Thoracic aorta (tissue), 2 donors: ENCODE data around the gene CHST7. TPM values are rescaled to one million over a fixed set of nuclear protein-coding genes. Genes with fewer than 3 reads are reported as not detected.
A peak's percentile ranks its signal among the peaks of the same experiment; 100 is the strongest.

Experiments used
- ATAC-seq: fragments of 150-250 bp; one replicate; pipeline ENCODE4 v1.8.0; 2017; ENCODE audit warnings: low read depth; ENCODE audit not compliant: insufficient number of reproducible peaks, low FRiP score
- DNase-seq: peaks from one replicate; pipeline ENCODE4 v3.0.0-alpha.2; 2020; ENCODE audit warnings: low spot score
- H3K27ac ChIP-seq, 2 donors: fragments of 200-600 bp; sonication (generic); 1 replicate in 1 of 2; 2 replicates in 1 of 2; pipeline ENCODE4 v1.5.1; 2016; ENCODE audit warnings: mild to moderate bottlenecking in 2 of 2, moderate library complexity in 2 of 2
- H3K27me3 ChIP-seq: fragments of 200-600 bp; sonication (generic); replicated peaks from 2 replicates; pipeline ENCODE4 v1.6.0; 2016; ENCODE audit warnings: mild to moderate bottlenecking; ENCODE audit not compliant: insufficient read depth
- H3K36me3 ChIP-seq: fragments of 200-600 bp; sonication (generic); one replicate; pipeline ENCODE4 v1.5.1; 2016
- H3K4me1 ChIP-seq, 2 donors: fragments of 200-600 bp; sonication (generic); 1 replicate in 1 of 2; 2 replicates in 1 of 2; pipeline versions ENCODE4 v1.5.1 to v1.6.0; 2016; ENCODE audit warnings: low read depth in 2 of 2, mild to moderate bottlenecking in 1 of 2; ENCODE audit not compliant: control insufficient read depth in 1 of 2
- H3K4me3 ChIP-seq: fragments of 200-600 bp; sonication (generic); 2 replicates; pipeline ENCODE4 v1.5.1; 2016; ENCODE audit warnings: mild to moderate bottlenecking
- H3K9me3 ChIP-seq: fragments of 200-600 bp; sonication (generic); 2 replicates; pipeline ENCODE4 v1.5.1; 2016
- CTCF ChIP-seq: fragments of 200-600 bp; sonication (generic); IDR thresholded peaks from one replicate; pipeline ENCODE4 v1.5.1; 2019; ENCODE audit warnings: antibody characterized with exemption
- total RNA-seq, 2 donors: library from RNA; depleted of rRNA; stranded (reverse); fragments of >200 nt; gene quantifications; one replicate each; pipeline versions ENCODE4 v1.1.0 to v1.2.3, GENCODE V29; 2016

CHST7 gene
- total RNA-seq, 2 donors from 2014 or later = 28.0 to 33.5 TPM

- DNase-seq (no peak), ATAC-seq (no peak)
- Histone ChIP-seq H3K36me3 (no peaks in the 10 kb centered on the region), H3K27ac (no peak overlapping the region), H3K9me3 (no peaks in the 10 kb centered on the region), H3K27me3 (no peaks in the 10 kb centered on the region), H3K4me3 (no peak overlapping the region), H3K4me1 (no peaks in the 10 kb centered on the region)
- no peak for TF ChIP-seq CTCF
These were observed 62.7 kb downstream of the CHST7 start for GRCh38 chrX:46636223-46636622.

GRCh38 chrX:46637938-46638337, 64.4 kb downstream of the CHST7 start:
- H3K4me1 ChIP-seq = no peaks in the 10 kb centered on the region
- DNase-seq (no peak), ATAC-seq (no peak)
- no peak overlapping the region for H3K4me3 ChIP-seq
- H3K9me3 ChIP-seq = no peaks in the 10 kb centered on the region
- H3K27ac ChIP-seq = no peak overlapping the region
- TF ChIP-seq CTCF = no peak
- no peaks in the 10 kb centered on the region for H3K27me3 ChIP-seq
- no peaks in the 10 kb centered on the region for H3K36me3 ChIP-seq

GRCh38 chrX:46642145-46642544, 68.6 kb downstream of the CHST7 start:
- ATAC-seq = no peak
- no peaks in the 10 kb centered on the region for H3K36me3 ChIP-seq
- no peaks in the 10 kb centered on the region for H3K4me1 ChIP-seq
- peak; percentile 50 for TF ChIP-seq CTCF
- H3K27me3 ChIP-seq = no peaks in the 10 kb centered on the region
- H3K27ac ChIP-seq = no peak overlapping the region
- no peaks in the 10 kb centered on the region for H3K9me3 ChIP-seq
- DNase-seq = no peak
- H3K4me3 ChIP-seq = no peak overlapping the region

- H3K36me3 ChIP-seq = no peaks in the 10 kb centered on the region
- no peak overlapping the region for H3K27ac ChIP-seq
- no peaks in the 10 kb centered on the region for H3K4me1 ChIP-seq
- TF ChIP-seq CTCF = no peak
- H3K27me3 ChIP-seq = no peaks in the 10 kb centered on the region
- no peaks in the 10 kb centered on the region for H3K9me3 ChIP-seq
- DNase-seq (no peak), ATAC-seq (no peak)
- no peak overlapping the region for H3K4me3 ChIP-seq
These were observed 70.1 kb downstream of the CHST7 start for GRCh38 chrX:46643636-46644035.

GRCh38 chrX:46645614-46646013, 72.0 kb downstream of the CHST7 start:
- no peak for DNase-seq
- no peak overlapping the region for H3K27ac ChIP-seq
- no peaks in the 10 kb centered on the region for H3K27me3 ChIP-seq
- H3K9me3 ChIP-seq = no peaks in the 10 kb centered on the region
- no peak for ATAC-seq
- H3K4me3 ChIP-seq = no peak overlapping the region
- no peaks in the 10 kb centered on the region for H3K4me1 ChIP-seq
- TF ChIP-seq CTCF = no peak
- H3K36me3 ChIP-seq = no peaks in the 10 kb centered on the region
